NCI-H510A (cell line): Measurements from ENCODE around the gene PACC1.
"Not testable (repeated sequence)": the region's sequence is repeated elsewhere in the genome, so short reads cannot be mapped to it uniquely, and the experiment has no call there.

Experiments used
- DNase-seq: peaks from one replicate; lab custom pipeline; 2025; lab: John Stamatoyannopoulos, UW

The PACC1 gene

GRCh38 chr1:212326541-212326940 is 88.1 kb downstream of the PACC1 start:
- DNase-seq, result no peak

GRCh38 chr1:212323066-212323465 is 91.6 kb downstream of the PACC1 start:
- DNase-seq, result no peak

GRCh38 chr1:212321031-212321430 is 93.7 kb downstream of the PACC1 start:
- DNase-seq, result not testable (repeated sequence)

- DNase-seq, result no peak
Observed at GRCh38 chr1:212317916-212318315, 96.8 kb downstream of the PACC1 start.

GRCh38 chr1:212315907-212316306 is 98.8 kb downstream of the PACC1 start:
- no peak for DNase-seq

- no peak for DNase-seq
Observed at GRCh38 chr1:212315184-212315583, 99.5 kb downstream of the PACC1 start.
